ENCODE results near the gene CHRNG. TPM values are rescaled to one million over a fixed set of nuclear protein-coding genes. Genes with fewer than 3 reads are reported as not detected.
A peak's percentile ranks its signal among the peaks of the same experiment; 100 is the strongest.

Gene CHRNG
- total RNA-seq, 1 donor from 2014 or later: not detected

- H3K27me3 ChIP-seq (ENCODE audit: control insufficient read depth, insufficient read depth, low read length): peaks cover 15% of the 10 kb centered on the region
- no peak for FAIRE-seq
These were observed 20.6 kb upstream of the CHRNG start for GRCh38 chr2:232518844-232519243.

DNA sequence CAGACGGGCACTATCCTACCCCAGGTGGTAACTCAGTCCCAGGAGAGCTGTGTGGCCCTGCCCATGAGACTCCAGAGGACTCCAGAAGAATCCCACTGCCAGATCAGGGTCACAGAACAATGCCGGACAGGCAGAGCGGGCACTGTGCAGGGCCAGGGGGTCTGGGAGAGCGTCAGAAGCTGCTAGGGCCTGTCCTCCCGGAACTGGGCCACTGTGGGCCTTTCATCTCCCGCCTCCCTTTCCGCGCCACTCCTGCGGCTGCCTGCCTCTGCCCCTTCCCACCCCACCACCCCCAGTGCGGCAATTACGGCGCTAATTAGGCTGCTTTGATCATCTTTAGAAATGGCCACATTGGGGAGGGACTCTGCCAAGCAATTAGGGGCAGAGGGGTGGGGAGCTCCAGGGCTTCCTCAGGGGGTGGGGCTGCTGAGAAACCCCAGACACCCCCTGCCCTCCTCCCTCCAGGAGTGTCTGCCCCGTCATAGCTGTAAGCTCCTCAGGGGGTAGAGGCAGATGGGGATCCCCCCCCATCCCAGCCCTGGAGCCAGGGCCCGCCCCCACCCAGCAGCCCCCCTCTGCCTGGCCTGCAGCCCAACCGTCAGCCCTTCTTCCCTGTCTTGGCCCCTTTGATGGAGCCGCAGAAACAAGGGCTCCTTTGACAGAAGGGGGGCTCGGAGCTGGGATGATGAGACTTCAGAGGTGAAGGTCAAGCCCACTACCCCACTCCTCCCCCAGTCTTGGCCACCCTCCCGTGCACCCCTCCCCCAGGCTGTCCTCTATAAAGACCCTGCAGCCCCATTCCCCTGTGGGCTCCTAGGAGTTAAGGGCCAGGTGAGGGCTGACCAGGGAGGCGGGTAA is 19.7 kb upstream of the CHRNG start, which contains the start of gene PRSS56:
Gene PRSS56, plus strand, starts transcription at position 808 of the 858 bp plus-strand sequence. CDS start 211 bp downstream, outside the sequence.
- TF ChIP-seq, protein P1, sequence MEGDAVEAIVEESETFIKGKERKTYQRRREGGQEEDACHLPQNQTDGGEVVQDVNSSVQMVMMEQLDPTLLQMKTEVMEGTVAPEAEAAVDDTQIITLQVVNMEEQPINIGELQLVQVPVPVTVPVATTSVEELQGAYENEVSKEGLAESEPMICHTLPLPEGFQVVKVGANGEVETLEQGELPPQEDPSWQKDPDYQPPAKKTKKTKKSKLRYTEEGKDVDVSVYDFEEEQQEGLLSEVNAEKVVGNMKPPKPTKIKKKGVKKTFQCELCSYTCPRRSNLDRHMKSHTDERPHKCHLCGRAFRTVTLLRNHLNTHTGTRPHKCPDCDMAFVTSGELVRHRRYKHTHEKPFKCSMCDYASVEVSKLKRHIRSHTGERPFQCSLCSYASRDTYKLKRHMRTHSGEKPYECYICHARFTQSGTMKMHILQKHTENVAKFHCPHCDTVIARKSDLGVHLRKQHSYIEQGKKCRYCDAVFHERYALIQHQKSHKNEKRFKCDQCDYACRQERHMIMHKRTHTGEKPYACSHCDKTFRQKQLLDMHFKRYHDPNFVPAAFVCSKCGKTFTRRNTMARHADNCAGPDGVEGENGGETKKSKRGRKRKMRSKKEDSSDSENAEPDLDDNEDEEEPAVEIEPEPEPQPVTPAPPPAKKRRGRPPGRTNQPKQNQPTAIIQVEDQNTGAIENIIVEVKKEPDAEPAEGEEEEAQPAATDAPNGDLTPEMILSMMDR (IDR thresholded peaks at IDR 0.05; ENCODE audit: insufficient read depth, low read length, severe bottlenecking): no peak
- DNase-seq (ENCODE audit: low read depth): no peak
- no peak for FAIRE-seq
- Histone ChIP-seq H3K4me3 (ENCODE audit: low read depth, low read length) (no peak within 1 kb of the TSS), H3K27me3 (ENCODE audit: control insufficient read depth, insufficient read depth, low read length) (peaks cover 19% of the 10 kb centered on the region), H3K36me3 (ENCODE audit: control insufficient read depth, insufficient read depth, low read length) (no peaks in the 10 kb centered on the region)

More at GRCh38 chr2:232518844-232519243, 20.6 kb upstream of the CHRNG start:
- no peak for DNase-seq (ENCODE audit: low read depth)
- no peaks in the 10 kb centered on the region for H3K36me3 ChIP-seq (ENCODE audit: control insufficient read depth, insufficient read depth, low read length)
- no peak overlapping the region for H3K4me3 ChIP-seq (ENCODE audit: low read depth, low read length)
- TF ChIP-seq, protein P1 (IDR thresholded peaks at IDR 0.05; ENCODE audit: insufficient read depth, low read length, severe bottlenecking): no peak

DNA sequence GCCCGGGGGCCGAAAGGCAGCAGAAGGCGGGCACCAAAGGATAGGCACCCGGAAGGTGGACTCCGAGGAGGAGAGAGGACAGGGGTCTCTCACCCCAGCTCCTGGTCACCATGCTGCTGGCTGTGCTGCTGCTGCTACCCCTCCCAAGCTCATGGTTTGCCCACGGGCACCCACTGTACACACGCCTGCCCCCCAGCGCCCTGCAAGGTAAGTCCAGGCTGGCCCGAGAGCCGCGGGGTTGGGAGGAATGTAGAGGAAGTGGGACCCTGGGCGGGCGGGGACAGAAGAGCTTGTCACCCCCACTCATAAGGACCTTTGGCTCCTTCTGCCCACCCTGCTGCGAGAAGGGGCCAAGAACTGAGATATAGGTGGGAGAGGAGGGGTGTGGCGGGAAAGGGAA is 19.0 kb upstream of the CHRNG start:
- H3K4me3 ChIP-seq (ENCODE audit: low read depth, low read length): no peak overlapping the region
- DNase-seq (ENCODE audit: low read depth) (no peak), FAIRE-seq (no peak)
- H3K27me3 ChIP-seq (ENCODE audit: control insufficient read depth, insufficient read depth, low read length): peaks cover 19% of the 10 kb centered on the region
- TF ChIP-seq, protein P1 (IDR thresholded peaks at IDR 0.05; ENCODE audit: insufficient read depth, low read length, severe bottlenecking): no peak
- no peaks in the 10 kb centered on the region for H3K36me3 ChIP-seq (ENCODE audit: control insufficient read depth, insufficient read depth, low read length)

DNA sequence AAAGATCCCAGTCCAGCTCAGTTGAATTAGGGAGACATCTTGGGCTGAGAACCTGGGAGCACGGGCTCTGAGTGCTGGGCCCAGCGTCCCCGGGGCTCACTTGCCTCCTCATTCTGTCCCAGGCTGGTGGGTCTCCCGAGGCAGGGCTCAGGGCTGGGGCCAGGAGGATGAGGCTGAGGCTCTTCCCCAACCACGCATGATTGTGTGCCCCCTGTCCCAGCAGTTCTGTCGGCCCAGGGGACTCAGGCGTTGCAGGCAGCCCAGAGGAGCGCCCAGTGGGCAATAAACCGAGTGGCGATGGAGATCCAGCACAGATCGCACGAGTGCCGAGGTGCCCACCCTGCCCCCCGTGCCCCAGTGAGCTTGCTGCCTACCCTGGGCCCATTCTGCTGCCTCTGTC is 18.4 kb upstream of the CHRNG start:
- DNase-seq (ENCODE audit: low read depth): no peak
- Histone ChIP-seq H3K36me3 (ENCODE audit: control insufficient read depth, insufficient read depth, low read length) (no peaks in the 10 kb centered on the region), H3K4me3 (ENCODE audit: low read depth, low read length) (no peak overlapping the region), H3K27me3 (ENCODE audit: control insufficient read depth, insufficient read depth, low read length) (peaks cover 19% of the 10 kb centered on the region)
- no peak for FAIRE-seq
- TF ChIP-seq, protein P1 (IDR thresholded peaks at IDR 0.05; ENCODE audit: insufficient read depth, low read length, severe bottlenecking): no peak

GRCh38 chr2:232521959-232522622 is 17.4 kb upstream of the CHRNG start:
- DNase-seq (ENCODE audit: low read depth) (no peak), FAIRE-seq (no peak)
- TF ChIP-seq, protein P1 (IDR thresholded peaks at IDR 0.05; ENCODE audit: insufficient read depth, low read length, severe bottlenecking): peak; percentile 72
- H3K36me3 ChIP-seq (ENCODE audit: control insufficient read depth, insufficient read depth, low read length): no peaks in the 10 kb centered on the region
- peaks cover 23% of the 10 kb centered on the region for H3K27me3 ChIP-seq (ENCODE audit: control insufficient read depth, insufficient read depth, low read length)
- H3K4me3 ChIP-seq (ENCODE audit: low read depth, low read length): no peak overlapping the region

Data from bronchial epithelial cell (primary cell).